Neural progenitor cell (in vitro differentiated cells): ENCODE data around the gene NTRK1. TPM values are rescaled to one million over a fixed set of nuclear protein-coding genes. Genes with fewer than 3 reads are reported as not detected.
A peak's percentile ranks its signal among the peaks of the same experiment; 100 is the strongest.

Source experiments
- DNase-seq: peaks from one replicate; pipeline ENCODE4 v3.0.0-alpha.2; 2016; ENCODE audit warnings: low spot score
- H2AFZ ChIP-seq: fragments of 200-600 bp; sonication (generic); replicated peaks from 2 replicates; pipeline ENCODE4 v1.6.1; 2016; ENCODE audit warnings: antibody characterized with exemption
- H3F3A ChIP-seq: fragments of 200-600 bp; sonication (generic); 2 replicates; pipeline ENCODE4 v1.6.1; 2016; ENCODE audit warnings: antibody characterized with exemption, low read depth
- H3K27ac ChIP-seq: fragments of 200-600 bp; sonication (generic); 2 replicates; pipeline ENCODE4 v1.5.1; 2016; ENCODE audit warnings: mild to moderate bottlenecking
- H3K27me3 ChIP-seq: fragments of 200-600 bp; sonication (generic); 2 replicates; pipeline ENCODE4 v1.6.1; 2016; ENCODE audit warnings: mild to moderate bottlenecking, moderate library complexity
- H3K36me3 ChIP-seq: fragments of 200-600 bp; sonication (generic); 2 replicates; pipeline ENCODE4 v1.5.1; 2016
- H3K4me1 ChIP-seq: fragments of 200-600 bp; sonication (generic); 2 replicates; pipeline ENCODE4 v1.6.1; 2016; ENCODE audit warnings: mixed run types
- H3K4me2 ChIP-seq: fragments of 200-600 bp; sonication (generic); 2 replicates; pipeline ENCODE4 v1.6.1; 2016
- H3K4me3 ChIP-seq: fragments of 200-600 bp; sonication (generic); 2 replicates; pipeline ENCODE4 v1.5.1; 2016
- H3K79me2 ChIP-seq: fragments of 200-600 bp; sonication (generic); 2 replicates; pipeline ENCODE4 v1.6.1; 2016; ENCODE audit warnings: low read depth
- H3K9ac ChIP-seq: fragments of 200-600 bp; sonication (generic); 2 replicates; pipeline ENCODE4 v1.6.1; 2016
- H3K9me3 ChIP-seq: fragments of 200-600 bp; sonication (generic); 2 replicates; pipeline ENCODE4 v1.5.1; 2016; ENCODE audit warnings: low read depth
- H4K20me1 ChIP-seq: fragments of 200-600 bp; sonication (generic); 2 replicates; pipeline ENCODE4 v1.6.1; 2016; ENCODE audit warnings: low read depth
- H3K27ac Mint-ChIP-seq: 3 replicates; pipeline ENCODE4 v1.8.0; 2021; ENCODE audit warnings: mixed read lengths
- H3K27me3 Mint-ChIP-seq: 2 replicates; pipeline ENCODE4 v1.8.0; 2022; ENCODE audit warnings: low read depth, mild to moderate bottlenecking, inconsistent platforms, moderate library complexity, mixed read lengths; ENCODE audit not compliant: insufficient read depth
- H3K36me3 Mint-ChIP-seq: 3 replicates; pipeline ENCODE4 v1.8.0; 2021; ENCODE audit warnings: mixed read lengths
- H3K4me1 Mint-ChIP-seq: 3 replicates; pipeline ENCODE4 v1.8.0; 2021; ENCODE audit warnings: mixed read lengths
- H3K4me3 Mint-ChIP-seq: 3 replicates; pipeline ENCODE4 v1.8.0; 2021; ENCODE audit warnings: mild to moderate bottlenecking, moderate library complexity, mixed read lengths
- H3K9me3 Mint-ChIP-seq: 3 replicates; pipeline ENCODE4 v1.8.0; 2020; ENCODE audit warnings: mixed read lengths
- EZH2 ChIP-seq: fragments of 200-600 bp; sonication (generic); IDR thresholded peaks from 2 replicates; pipeline ENCODE4 v1.6.1; 2017; ENCODE audit warnings: antibody characterized with exemption, mild to moderate bottlenecking, moderate library complexity
- EZH2phosphoT487 ChIP-seq: fragments of 200-600 bp; sonication (generic); IDR thresholded peaks from 2 replicates; pipeline ENCODE4 v1.6.1; 2017; ENCODE audit warnings: antibody characterized with exemption
- total RNA-seq: library from RNA; depleted of rRNA; stranded (reverse); fragments of >200 nt; gene quantifications from 2 replicates; pipeline ENCODE4 v1.2.3, GENCODE V29; 2015; ENCODE audit warnings: low replicate concordance
- TF ChIP-seq, protein P1 (sequence below): fragments of 200-600 bp; sonication (generic); IDR thresholded peaks from 2 replicates; pipeline ENCODE4 v1.5.1; 2017; ENCODE audit warnings: antibody characterized with exemption, mild to moderate bottlenecking

Gene NTRK1
- total RNA-seq, 1 donor from 2014 or later = not detected

DNA sequence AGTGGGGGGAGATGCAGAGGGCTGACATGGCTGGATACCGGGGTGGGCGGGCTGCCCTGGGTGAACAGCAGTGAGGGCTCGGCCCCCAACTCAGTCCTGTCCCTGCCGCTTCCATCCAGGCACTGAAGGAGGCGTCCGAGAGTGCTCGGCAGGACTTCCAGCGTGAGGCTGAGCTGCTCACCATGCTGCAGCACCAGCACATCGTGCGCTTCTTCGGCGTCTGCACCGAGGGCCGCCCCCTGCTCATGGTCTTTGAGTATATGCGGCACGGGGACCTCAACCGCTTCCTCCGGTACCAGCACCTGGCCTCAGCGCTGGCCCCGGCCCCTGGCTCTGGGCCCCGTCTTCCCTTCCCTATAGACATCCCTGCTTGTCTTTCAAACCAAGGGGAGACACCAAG lies 15.6 kb downstream of the NTRK1 start:
- H3K27me3 ChIP-seq = peaks cover 57% of the 10 kb centered on the region
- H4K20me1 ChIP-seq = no peaks in the 10 kb centered on the region
- peaks cover 4% of the 10 kb centered on the region for H3K4me1 ChIP-seq
- TF ChIP-seq, protein P1, sequence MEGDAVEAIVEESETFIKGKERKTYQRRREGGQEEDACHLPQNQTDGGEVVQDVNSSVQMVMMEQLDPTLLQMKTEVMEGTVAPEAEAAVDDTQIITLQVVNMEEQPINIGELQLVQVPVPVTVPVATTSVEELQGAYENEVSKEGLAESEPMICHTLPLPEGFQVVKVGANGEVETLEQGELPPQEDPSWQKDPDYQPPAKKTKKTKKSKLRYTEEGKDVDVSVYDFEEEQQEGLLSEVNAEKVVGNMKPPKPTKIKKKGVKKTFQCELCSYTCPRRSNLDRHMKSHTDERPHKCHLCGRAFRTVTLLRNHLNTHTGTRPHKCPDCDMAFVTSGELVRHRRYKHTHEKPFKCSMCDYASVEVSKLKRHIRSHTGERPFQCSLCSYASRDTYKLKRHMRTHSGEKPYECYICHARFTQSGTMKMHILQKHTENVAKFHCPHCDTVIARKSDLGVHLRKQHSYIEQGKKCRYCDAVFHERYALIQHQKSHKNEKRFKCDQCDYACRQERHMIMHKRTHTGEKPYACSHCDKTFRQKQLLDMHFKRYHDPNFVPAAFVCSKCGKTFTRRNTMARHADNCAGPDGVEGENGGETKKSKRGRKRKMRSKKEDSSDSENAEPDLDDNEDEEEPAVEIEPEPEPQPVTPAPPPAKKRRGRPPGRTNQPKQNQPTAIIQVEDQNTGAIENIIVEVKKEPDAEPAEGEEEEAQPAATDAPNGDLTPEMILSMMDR = peak; percentile 53
- TF ChIP-seq EZH2phosphoT487 = no peak
- no peaks in the 10 kb centered on the region for H3K9me3 ChIP-seq
- H3K79me2 ChIP-seq = no peaks in the 10 kb centered on the region
- no peak overlapping the region for H3K4me3 ChIP-seq
- H3K4me1 Mint-ChIP-seq = peaks cover 8% of the 10 kb centered on the region
- peak overlapping the region; percentile 98 for H2AFZ ChIP-seq
- no peak overlapping the region for H3K4me3 Mint-ChIP-seq
- peak; percentile 79 for DNase-seq
- H3K36me3 Mint-ChIP-seq = no peaks in the 10 kb centered on the region
- no peaks in the 10 kb centered on the region for H3K36me3 ChIP-seq
- H3K9me3 Mint-ChIP-seq = no peaks in the 10 kb centered on the region
- H3F3A ChIP-seq = no peaks in the 10 kb centered on the region
- peak overlapping the region; percentile 67 for H3K4me2 ChIP-seq
- no peak overlapping the region for H3K27ac ChIP-seq
- H3K9ac ChIP-seq = no peak overlapping the region
- H3K27me3 Mint-ChIP-seq = peaks cover 24% of the 10 kb centered on the region
- H3K27ac Mint-ChIP-seq = no peak overlapping the region

GRCh38 chr1:156877433-156878170 lies 16.9 kb downstream of the NTRK1 start:
- no peaks in the 10 kb centered on the region for H3K9me3 ChIP-seq
- no peak overlapping the region for H2AFZ ChIP-seq
- TF ChIP-seq EZH2phosphoT487 (no peak), EZH2 (no peak)
- TF ChIP-seq, protein P1 = no peak
- peaks cover 46% of the 10 kb centered on the region for H3K27me3 ChIP-seq
- Mint-ChIP-seq H3K9me3 (no peaks in the 10 kb centered on the region), H3K27ac (no peak overlapping the region), H3K4me3 (peak overlapping the region; percentile 55), H3K4me1 (peaks cover 8% of the 10 kb centered on the region), H3K27me3 (peaks cover 26% of the 10 kb centered on the region), H3K36me3 (no peaks in the 10 kb centered on the region)
- H3K79me2 ChIP-seq = no peaks in the 10 kb centered on the region
- DNase-seq = no peak
- no peak overlapping the region for H3K27ac ChIP-seq
- H4K20me1 ChIP-seq = no peaks in the 10 kb centered on the region
- H3K4me2 ChIP-seq = no peak overlapping the region
- H3K4me3 ChIP-seq = no peak overlapping the region
- H3F3A ChIP-seq = no peaks in the 10 kb centered on the region
- H3K9ac ChIP-seq = no peak overlapping the region
- no peaks in the 10 kb centered on the region for H3K36me3 ChIP-seq
- peaks cover 4% of the 10 kb centered on the region for H3K4me1 ChIP-seq

DNA sequence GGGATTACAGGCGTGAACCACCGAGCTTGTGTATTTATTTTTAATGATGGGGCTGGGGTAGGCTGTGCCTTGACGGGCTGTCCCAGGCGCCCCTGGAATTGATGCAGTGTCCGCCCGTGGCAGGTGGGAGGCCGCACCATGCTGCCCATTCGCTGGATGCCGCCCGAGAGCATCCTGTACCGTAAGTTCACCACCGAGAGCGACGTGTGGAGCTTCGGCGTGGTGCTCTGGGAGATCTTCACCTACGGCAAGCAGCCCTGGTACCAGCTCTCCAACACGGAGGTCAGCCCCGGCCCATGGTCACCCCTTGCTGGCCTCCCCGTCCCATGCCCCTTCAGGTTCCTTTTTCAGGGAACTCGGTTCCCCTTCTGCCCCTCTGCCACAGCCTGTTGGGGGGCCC lies 19.2 kb downstream of the NTRK1 start:
- Histone ChIP-seq H3K36me3 (no peaks in the 10 kb centered on the region), H3F3A (no peaks in the 10 kb centered on the region), H2AFZ (no peak overlapping the region), H3K9me3 (no peaks in the 10 kb centered on the region), H3K4me1 (peaks cover 11% of the 10 kb centered on the region), H3K9ac (no peak overlapping the region), H3K4me3 (no peak overlapping the region), H3K27me3 (peaks cover 46% of the 10 kb centered on the region), H4K20me1 (no peaks in the 10 kb centered on the region), H3K4me2 (no peak overlapping the region), H3K79me2 (no peaks in the 10 kb centered on the region), H3K27ac (no peak overlapping the region)
- Mint-ChIP-seq H3K9me3 (no peaks in the 10 kb centered on the region), H3K27me3 (peaks cover 25% of the 10 kb centered on the region), H3K27ac (no peak overlapping the region), H3K4me1 (peaks cover 18% of the 10 kb centered on the region), H3K36me3 (no peaks in the 10 kb centered on the region), H3K4me3 (no peak overlapping the region)
- no peak for DNase-seq
- no peak for TF ChIP-seq EZH2
- no peak for TF ChIP-seq EZH2phosphoT487
- TF ChIP-seq, protein P1 = no peak
